ENCODE measurements around the gene APOLD1.
A peak's percentile ranks its signal among the peaks of the same experiment; 100 is the strongest.
"Not testable (repeated sequence)": the region's sequence is repeated elsewhere in the genome, so short reads cannot be mapped to it uniquely, and the experiment has no call there.

The APOLD1 gene

GRCh38 chr12:12810553-12811021 is 25.1 kb downstream of the APOLD1 start:
- peak; percentile 13 for DNase-seq

GRCh38 chr12:12811343-12811742 is 25.9 kb downstream of the APOLD1 start:
- DNase-seq: no peak

- DNase-seq: no peak
Observed at GRCh38 chr12:12812174-12812573, 26.7 kb downstream of the APOLD1 start.

- no peak for DNase-seq
Observed at GRCh38 chr12:12812618-12813119, 27.2 kb downstream of the APOLD1 start.

GRCh38 chr12:12813120-12814101 is 28.0 kb downstream of the APOLD1 start, which contains the start of gene DDX47:
TSS of gene DDX47 (plus strand) at chr12:12813346. CDS start at chr12:12813368, 22 bp downstream.
- DNase-seq: peak; percentile 100

GRCh38 chr12:12817616-12818015 is 32.2 kb downstream of the APOLD1 start:
- DNase-seq: no peak

GRCh38 chr12:12818701-12819100 is 33.2 kb downstream of the APOLD1 start:
- no peak for DNase-seq

GRCh38 chr12:12819221-12819620 is 33.8 kb downstream of the APOLD1 start:
- no peak for DNase-seq

GRCh38 chr12:12819752-12820311 is 34.4 kb downstream of the APOLD1 start:
- no peak for DNase-seq

- DNase-seq: not testable (repeated sequence)
Observed at GRCh38 chr12:12820376-12820775, 34.9 kb downstream of the APOLD1 start.

GRCh38 chr12:12821975-12822374 is 36.5 kb downstream of the APOLD1 start:
- DNase-seq: no peak

- no peak for DNase-seq
Observed at GRCh38 chr12:12822886-12823285, 37.4 kb downstream of the APOLD1 start.

- DNase-seq: no peak
Observed at GRCh38 chr12:12823300-12823699, 37.8 kb downstream of the APOLD1 start.

- no peak for DNase-seq
Observed at GRCh38 chr12:12823811-12824210, 38.4 kb downstream of the APOLD1 start.

GRCh38 chr12:12835378-12836146 is 50.1 kb downstream of the APOLD1 start:
- no peak for DNase-seq

GRCh38 chr12:12836571-12836970 is 51.1 kb downstream of the APOLD1 start:
- DNase-seq: no peak

GRCh38 chr12:12837025-12837812 is 51.8 kb downstream of the APOLD1 start:
- peak; percentile 64 for DNase-seq

GRCh38 chr12:12837813-12838153 is 52.3 kb downstream of the APOLD1 start:
- DNase-seq: no peak

- DNase-seq: no peak
Observed at GRCh38 chr12:12839003-12839395, 53.5 kb downstream of the APOLD1 start.

- not testable (repeated sequence) for DNase-seq
Observed at GRCh38 chr12:12839439-12839838, 54.0 kb downstream of the APOLD1 start.

- DNase-seq: no peak
Observed at GRCh38 chr12:12839873-12840579, 54.6 kb downstream of the APOLD1 start.

GRCh38 chr12:12840580-12840899 is 55.1 kb downstream of the APOLD1 start:
- no peak for DNase-seq
